GM23338 (cell line): Measurements from ENCODE around the gene TAGLN3. TPM values are rescaled to one million over a fixed set of nuclear protein-coding genes. Genes with fewer than 3 reads are reported as not detected.

Experiments used
- ATAC-seq: fragments of 200-7000 bp; cut with Tn5 transposase; 3 replicates; pipeline ENCODE4 v1.9.1; 2020
- DNase-seq: peaks from one replicate; pipeline ENCODE4 v3.0.0-alpha.2; 2015; ENCODE audit warnings: low spot score
- H2AFZ ChIP-seq: fragments of 200-600 bp; sonication (generic); 2 replicates; pipeline ENCODE4 v1.8.0; 2016; ENCODE audit warnings: antibody characterized with exemption, mild to moderate bottlenecking, moderate library complexity
- H3F3A ChIP-seq: fragments of 200-600 bp; sonication (generic); replicated peaks from 2 replicates; pipeline ENCODE4 v1.8.0; 2017; ENCODE audit warnings: antibody characterized with exemption, mixed run types, low read depth
- H3K27ac ChIP-seq: fragments of 200-600 bp; sonication (generic); 2 replicates; pipeline ENCODE4 v1.6.1; 2016; ENCODE audit warnings: low read depth
- H3K27me3 ChIP-seq: fragments of 200-600 bp; sonication (generic); 2 replicates; pipeline ENCODE4 v1.8.0; 2016; ENCODE audit warnings: mild to moderate bottlenecking, mixed run types, moderate library complexity; ENCODE audit not compliant: insufficient read depth
- H3K36me3 ChIP-seq: fragments of 200-600 bp; sonication (generic); 2 replicates; pipeline ENCODE4 v1.8.0; 2016; ENCODE audit warnings: mild to moderate bottlenecking; ENCODE audit not compliant: insufficient read depth
- H3K4me1 ChIP-seq: fragments of 200-600 bp; sonication (generic); 2 replicates; pipeline ENCODE4 v1.8.0; 2016; ENCODE audit warnings: mild to moderate bottlenecking, moderate library complexity; ENCODE audit not compliant: insufficient read depth
- H3K4me2 ChIP-seq: fragments of 200-600 bp; sonication (generic); 2 replicates; pipeline ENCODE4 v1.7.1; 2017; ENCODE audit warnings: mixed run types
- H3K4me3 ChIP-seq: fragments of 200-600 bp; sonication (generic); 2 replicates; pipeline ENCODE4 v1.6.1; 2016; ENCODE audit warnings: mixed run types
- H3K79me2 ChIP-seq: fragments of 200-600 bp; sonication (generic); replicated peaks from 2 replicates; pipeline ENCODE4 v1.8.0; 2017; ENCODE audit warnings: mild to moderate bottlenecking; ENCODE audit not compliant: insufficient read depth
- H3K9me2 ChIP-seq: fragments of 200-600 bp; sonication (generic); 2 replicates; pipeline ENCODE4 v1.8.0; 2017; ENCODE audit not compliant: insufficient read depth
- H4K20me1 ChIP-seq: fragments of 200-600 bp; sonication (generic); replicated peaks from 2 replicates; pipeline ENCODE4 v1.8.0; 2017; ENCODE audit warnings: mild to moderate bottlenecking; ENCODE audit not compliant: insufficient read depth
- H3K27ac Mint-ChIP-seq: 2 replicates; pipeline ENCODE4 v1.8.0; 2020; ENCODE audit warnings: inconsistent platforms, mild to moderate bottlenecking, moderate library complexity, mixed read lengths
- H3K27me3 Mint-ChIP-seq: 3 replicates; pipeline ENCODE4 v1.8.0; 2022; ENCODE audit warnings: low read depth, mild to moderate bottlenecking, moderate library complexity, mixed read lengths, inconsistent platforms; ENCODE audit not compliant: insufficient read depth, poor library complexity
- H3K36me3 Mint-ChIP-seq: 3 replicates; pipeline ENCODE4 v1.8.0; 2021; ENCODE audit warnings: low read depth, mild to moderate bottlenecking, inconsistent platforms, moderate library complexity, mixed read lengths
- H3K4me1 Mint-ChIP-seq: 3 replicates; pipeline ENCODE4 v1.8.0; 2020; ENCODE audit warnings: mild to moderate bottlenecking, inconsistent platforms, mixed read lengths
- H3K4me3 Mint-ChIP-seq: 3 replicates; pipeline ENCODE4 v1.8.0; 2021; ENCODE audit warnings: moderate library complexity, mild to moderate bottlenecking, inconsistent platforms, mixed read lengths
- H3K9me3 Mint-ChIP-seq: 3 replicates; pipeline ENCODE4 v1.8.0; 2020; ENCODE audit warnings: moderate library complexity, mild to moderate bottlenecking, inconsistent platforms, mixed read lengths
- CREB1 ChIP-seq: fragments of 250-450 bp; sonication (Bioruptor Pico); IDR thresholded peaks from 2 replicates; pipeline ENCODE4 v1.5.0; 2020; ENCODE audit warnings: low read depth, mild to moderate bottlenecking, moderate library complexity
- CTCF ChIP-seq, 2 experiments: fragments of 200-600 bp in 1 of 2; sonication (generic) in 1 of 2; conservative IDR thresholded peaks; 2 replicates each; pipeline versions ENCODE4 v1.5.1 to v1.6.1; 2016 to 2017; ENCODE audit warnings: antibody characterized with exemption in 2 of 2, low read depth in 2 of 2, mild to moderate bottlenecking in 2 of 2, moderate library complexity in 1 of 2
- ETS1 ChIP-seq: IDR thresholded peaks from 2 replicates; pipeline ENCODE4 v1.6.1; 2016; ENCODE audit warnings: antibody characterized with exemption
- EZH2 ChIP-seq: fragments of 200-600 bp; sonication (generic); IDR thresholded peaks from one replicate; pipeline ENCODE4 v1.8.0; 2017; ENCODE audit warnings: antibody characterized with exemption, mild to moderate bottlenecking, low read depth; ENCODE audit not compliant: unreplicated experiment
- EZH2phosphoT487 ChIP-seq: fragments of 200-600 bp; sonication (generic); IDR thresholded peaks from one replicate; pipeline ENCODE4 v1.8.1; 2018; ENCODE audit warnings: antibody characterized with exemption; ENCODE audit not compliant: unreplicated experiment
- JUNB ChIP-seq: IDR thresholded peaks from one replicate; pipeline ENCODE4 v1.6.1; 2016; ENCODE audit warnings: antibody characterized with exemption; ENCODE audit not compliant: unreplicated experiment
- NANOG ChIP-seq: IDR thresholded peaks from 2 replicates; pipeline ENCODE4 v1.6.1; 2016; ENCODE audit warnings: antibody characterized with exemption, borderline replicate concordance
- POLR2AphosphoS5 ChIP-seq: IDR thresholded peaks from 2 replicates; pipeline ENCODE4 v1.6.1; 2016; ENCODE audit warnings: antibody characterized with exemption, low read depth
- REST ChIP-seq: IDR thresholded peaks from one replicate; pipeline ENCODE4 v1.6.1; 2018; ENCODE audit warnings: antibody characterized with exemption; ENCODE audit not compliant: unreplicated experiment
- STAT1 ChIP-seq: IDR thresholded peaks from one replicate; pipeline ENCODE4 v1.6.1; 2016; ENCODE audit warnings: antibody characterized with exemption; ENCODE audit not compliant: unreplicated experiment
- ZNF114 ChIP-seq: fragments of 250-450 bp; sonication (Bioruptor Pico); IDR thresholded peaks from 2 replicates; pipeline ENCODE4 v1.5.0; 2020; ENCODE audit warnings: mild to moderate bottlenecking, moderate library complexity
- ZNF331 ChIP-seq: fragments of 250-450 bp; sonication (Bioruptor Pico); IDR thresholded peaks from 2 replicates; pipeline ENCODE4 v1.5.0; 2020; ENCODE audit warnings: low read depth, mild to moderate bottlenecking, moderate library complexity
- ZNF462 ChIP-seq: fragments of 250-450 bp; sonication (Bioruptor Pico); IDR thresholded peaks from 2 replicates; pipeline ENCODE4 v1.5.0; 2020; ENCODE audit warnings: mild to moderate bottlenecking, moderate library complexity
- polyA plus RNA-seq: library from polyadenylated mRNA; unstranded; fragments of >200 nt; fragmentation: Nextera tagmentation; extraction: Ambion mirVana; gene quantifications from 2 replicates; pipeline ENCODE4 v1.2.1, GENCODE V29; 2016
- total RNA-seq: library from RNA; depleted of rRNA; stranded (reverse); fragments of >200 nt; shearing (Covaris generic); gene quantifications from 2 replicates; pipeline ENCODE4 v1.2.3, GENCODE V29; 2014

The TAGLN3 gene
- total and polyA plus RNA-seq, 2 experiments from 2014 or later = 6.8 to 12.6 TPM

GRCh38 chr3:112019716-112020115 lies 21.0 kb downstream of the TAGLN3 start:
- TF ChIP-seq STAT1 = no peak
- TF ChIP-seq CTCF (conservative IDR thresholded peaks at IDR 0.05; ENCODE audit: low read depth in 2 of 2) = no peak
- no peak for TF ChIP-seq ZNF462
- TF ChIP-seq EZH2 = no peak
- TF ChIP-seq POLR2AphosphoS5 = no peak
- TF ChIP-seq JUNB = no peak
- no peak for TF ChIP-seq CREB1 (CRISPR knock-in tag)
- TF ChIP-seq REST = no peak
- TF ChIP-seq ZNF114 (CRISPR knock-in tag) = no peak
- no peak for TF ChIP-seq ZNF331 (CRISPR knock-in tag)
- no peak for TF ChIP-seq NANOG
- TF ChIP-seq EZH2phosphoT487 = no peak
- TF ChIP-seq ETS1 = no peak
- H3K9me3 Mint-ChIP-seq = peaks cover 5% of the 10 kb centered on the region
- peaks cover 3% of the 10 kb centered on the region; the same call in 1 of the 3 replicates for H3K36me3 Mint-ChIP-seq
- ATAC-seq (no peak), DNase-seq (no peak)
- Histone ChIP-seq H3K27me3 (no peaks in the 10 kb centered on the region), H3K27ac (no peak overlapping the region), H3K4me3 (no peak overlapping the region), H4K20me1 (no peaks in the 10 kb centered on the region), H3K9me2 (no peaks in the 10 kb centered on the region), H3K4me2 (no peak overlapping the region), H3F3A (no peaks in the 10 kb centered on the region), H3K36me3 (no peaks in the 10 kb centered on the region), H2AFZ (no peak overlapping the region), H3K4me1 (no peaks in the 10 kb centered on the region), H3K79me2 (no peaks in the 10 kb centered on the region)
- H3K4me1 Mint-ChIP-seq = peaks cover 8% of the 10 kb centered on the region; the same call in 2 of the 3 replicates
- H3K27me3 Mint-ChIP-seq = no peaks in the 10 kb centered on the region
- H3K4me3 Mint-ChIP-seq = no peak overlapping the region
- no peak overlapping the region for H3K27ac Mint-ChIP-seq
